GM23338 (cell line): ENCODE data around the gene KYAT1. TPM values are rescaled to one million over a fixed set of nuclear protein-coding genes. Genes with fewer than 3 reads are reported as not detected.

ENCODE experiments used
- ATAC-seq: fragments of 200-7000 bp; cut with Tn5 transposase; 3 replicates; pipeline ENCODE4 v1.9.1; 2020
- DNase-seq: peaks from one replicate; pipeline ENCODE4 v3.0.0-alpha.2; 2015; ENCODE audit warnings: low spot score
- H2AFZ ChIP-seq: fragments of 200-600 bp; sonication (generic); 2 replicates; pipeline ENCODE4 v1.8.0; 2016; ENCODE audit warnings: antibody characterized with exemption, mild to moderate bottlenecking, moderate library complexity
- H3F3A ChIP-seq: fragments of 200-600 bp; sonication (generic); replicated peaks from 2 replicates; pipeline ENCODE4 v1.8.0; 2017; ENCODE audit warnings: antibody characterized with exemption, mixed run types, low read depth
- H3K27ac ChIP-seq: fragments of 200-600 bp; sonication (generic); 2 replicates; pipeline ENCODE4 v1.6.1; 2016; ENCODE audit warnings: low read depth
- H3K27me3 ChIP-seq: fragments of 200-600 bp; sonication (generic); 2 replicates; pipeline ENCODE4 v1.8.0; 2016; ENCODE audit warnings: mild to moderate bottlenecking, mixed run types, moderate library complexity; ENCODE audit not compliant: insufficient read depth
- H3K36me3 ChIP-seq: fragments of 200-600 bp; sonication (generic); 2 replicates; pipeline ENCODE4 v1.8.0; 2016; ENCODE audit warnings: mild to moderate bottlenecking; ENCODE audit not compliant: insufficient read depth
- H3K4me1 ChIP-seq: fragments of 200-600 bp; sonication (generic); 2 replicates; pipeline ENCODE4 v1.8.0; 2016; ENCODE audit warnings: mild to moderate bottlenecking, moderate library complexity; ENCODE audit not compliant: insufficient read depth
- H3K4me2 ChIP-seq: fragments of 200-600 bp; sonication (generic); 2 replicates; pipeline ENCODE4 v1.7.1; 2017; ENCODE audit warnings: mixed run types
- H3K4me3 ChIP-seq: fragments of 200-600 bp; sonication (generic); 2 replicates; pipeline ENCODE4 v1.6.1; 2016; ENCODE audit warnings: mixed run types
- H3K79me2 ChIP-seq: fragments of 200-600 bp; sonication (generic); replicated peaks from 2 replicates; pipeline ENCODE4 v1.8.0; 2017; ENCODE audit warnings: mild to moderate bottlenecking; ENCODE audit not compliant: insufficient read depth
- H3K9me2 ChIP-seq: fragments of 200-600 bp; sonication (generic); 2 replicates; pipeline ENCODE4 v1.8.0; 2017; ENCODE audit not compliant: insufficient read depth
- H4K20me1 ChIP-seq: fragments of 200-600 bp; sonication (generic); replicated peaks from 2 replicates; pipeline ENCODE4 v1.8.0; 2017; ENCODE audit warnings: mild to moderate bottlenecking; ENCODE audit not compliant: insufficient read depth
- H3K27ac Mint-ChIP-seq: 2 replicates; pipeline ENCODE4 v1.8.0; 2020; ENCODE audit warnings: inconsistent platforms, mild to moderate bottlenecking, moderate library complexity, mixed read lengths
- H3K27me3 Mint-ChIP-seq: 3 replicates; pipeline ENCODE4 v1.8.0; 2022; ENCODE audit warnings: low read depth, mild to moderate bottlenecking, moderate library complexity, mixed read lengths, inconsistent platforms; ENCODE audit not compliant: insufficient read depth, poor library complexity
- H3K36me3 Mint-ChIP-seq: 3 replicates; pipeline ENCODE4 v1.8.0; 2021; ENCODE audit warnings: low read depth, mild to moderate bottlenecking, inconsistent platforms, moderate library complexity, mixed read lengths
- H3K4me1 Mint-ChIP-seq: 3 replicates; pipeline ENCODE4 v1.8.0; 2020; ENCODE audit warnings: mild to moderate bottlenecking, inconsistent platforms, mixed read lengths
- H3K4me3 Mint-ChIP-seq: 3 replicates; pipeline ENCODE4 v1.8.0; 2021; ENCODE audit warnings: moderate library complexity, mild to moderate bottlenecking, inconsistent platforms, mixed read lengths
- H3K9me3 Mint-ChIP-seq: 3 replicates; pipeline ENCODE4 v1.8.0; 2020; ENCODE audit warnings: moderate library complexity, mild to moderate bottlenecking, inconsistent platforms, mixed read lengths
- CTCF ChIP-seq, 2 experiments: fragments of 200-600 bp in 1 of 2; sonication (generic) in 1 of 2; conservative IDR thresholded peaks; 2 replicates each; pipeline versions ENCODE4 v1.5.1 to v1.6.1; 2016 to 2017; ENCODE audit warnings: antibody characterized with exemption in 2 of 2, low read depth in 2 of 2, mild to moderate bottlenecking in 2 of 2, moderate library complexity in 1 of 2
- ETS1 ChIP-seq: IDR thresholded peaks from 2 replicates; pipeline ENCODE4 v1.6.1; 2016; ENCODE audit warnings: antibody characterized with exemption
- EZH2phosphoT487 ChIP-seq: fragments of 200-600 bp; sonication (generic); IDR thresholded peaks from one replicate; pipeline ENCODE4 v1.8.1; 2018; ENCODE audit warnings: antibody characterized with exemption; ENCODE audit not compliant: unreplicated experiment
- POLR2AphosphoS5 ChIP-seq: IDR thresholded peaks from 2 replicates; pipeline ENCODE4 v1.6.1; 2016; ENCODE audit warnings: antibody characterized with exemption, low read depth
- ZNF114 ChIP-seq: fragments of 250-450 bp; sonication (Bioruptor Pico); IDR thresholded peaks from 2 replicates; pipeline ENCODE4 v1.5.0; 2020; ENCODE audit warnings: mild to moderate bottlenecking, moderate library complexity
- ZNF331 ChIP-seq: fragments of 250-450 bp; sonication (Bioruptor Pico); IDR thresholded peaks from 2 replicates; pipeline ENCODE4 v1.5.0; 2020; ENCODE audit warnings: low read depth, mild to moderate bottlenecking, moderate library complexity
- polyA plus RNA-seq: library from polyadenylated mRNA; unstranded; fragments of >200 nt; fragmentation: Nextera tagmentation; extraction: Ambion mirVana; gene quantifications from 2 replicates; pipeline ENCODE4 v1.2.1, GENCODE V29; 2016
- total RNA-seq: library from RNA; depleted of rRNA; stranded (reverse); fragments of >200 nt; shearing (Covaris generic); gene quantifications from 2 replicates; pipeline ENCODE4 v1.2.3, GENCODE V29; 2014
- TF ChIP-seq, protein P1 (sequence below): fragments of 250-450 bp; sonication (Bioruptor Pico); IDR thresholded peaks from 2 replicates; pipeline ENCODE4 v1.5.0; 2020; ENCODE audit warnings: mild to moderate bottlenecking, moderate library complexity

Gene KYAT1
- total and polyA plus RNA-seq, 2 experiments from 2014 or later, result 26.1 to 34.0 TPM

GRCh38 chr9:128823903-128824406 is 57.8 kb downstream of the KYAT1 start:
- no peak for TF ChIP-seq ETS1
- no peak for TF ChIP-seq ZNF114 (CRISPR knock-in tag)
- no peak for TF ChIP-seq POLR2AphosphoS5
- DNase-seq (no peak), ATAC-seq (no peak)
- Mint-ChIP-seq H3K9me3 (no peaks in the 10 kb centered on the region; the same call in 2 of the 3 replicates), H3K4me1 (peaks cover 15% of the 10 kb centered on the region), H3K27ac (no peak overlapping the region), H3K4me3 (no peak overlapping the region), H3K36me3 (peaks cover 69% of the 10 kb centered on the region), H3K27me3 (peaks cover 28% of the 10 kb centered on the region)
- Histone ChIP-seq H4K20me1 (peaks cover 19% of the 10 kb centered on the region), H3K4me2 (no peak overlapping the region), H3K9me2 (no peaks in the 10 kb centered on the region), H3K27ac (no peak overlapping the region), H3K4me1 (no peaks in the 10 kb centered on the region), H3K36me3 (peaks cover 14% of the 10 kb centered on the region), H2AFZ (no peak overlapping the region), H3K4me3 (no peak overlapping the region), H3F3A (peaks cover 3% of the 10 kb centered on the region; the same call in 1 of the 2 replicates), H3K79me2 (peaks cover 6% of the 10 kb centered on the region), H3K27me3 (no peaks in the 10 kb centered on the region; the same call in 1 of the 2 replicates)

- Mint-ChIP-seq H3K4me3 (no peak overlapping the region), H3K27me3 (peaks cover 27% of the 10 kb centered on the region), H3K4me1 (peaks cover 10% of the 10 kb centered on the region; the same call in 2 of the 3 replicates), H3K27ac (no peak overlapping the region), H3K36me3 (peaks cover 64% of the 10 kb centered on the region), H3K9me3 (no peaks in the 10 kb centered on the region)
- Histone ChIP-seq H3K4me1 (no peaks in the 10 kb centered on the region), H3K9me2 (no peaks in the 10 kb centered on the region), H3K4me3 (no peak overlapping the region), H3K79me2 (peaks cover under 1% of the 10 kb centered on the region), H3K27ac (no peak overlapping the region), H4K20me1 (peaks cover 19% of the 10 kb centered on the region), H3K4me2 (no peak overlapping the region), H3K27me3 (no peaks in the 10 kb centered on the region; the same call in 1 of the 2 replicates), H3K36me3 (peaks cover 14% of the 10 kb centered on the region), H2AFZ (no peak overlapping the region), H3F3A (peaks cover 3% of the 10 kb centered on the region; the same call in 1 of the 2 replicates)
- no peak for DNase-seq
- no peak for TF ChIP-seq CTCF (conservative IDR thresholded peaks at IDR 0.05; ENCODE audit: low read depth in 2 of 2)
- no peak for TF ChIP-seq ZNF331 (CRISPR knock-in tag)
- TF ChIP-seq EZH2phosphoT487, result no peak
- TF ChIP-seq, protein P1, sequence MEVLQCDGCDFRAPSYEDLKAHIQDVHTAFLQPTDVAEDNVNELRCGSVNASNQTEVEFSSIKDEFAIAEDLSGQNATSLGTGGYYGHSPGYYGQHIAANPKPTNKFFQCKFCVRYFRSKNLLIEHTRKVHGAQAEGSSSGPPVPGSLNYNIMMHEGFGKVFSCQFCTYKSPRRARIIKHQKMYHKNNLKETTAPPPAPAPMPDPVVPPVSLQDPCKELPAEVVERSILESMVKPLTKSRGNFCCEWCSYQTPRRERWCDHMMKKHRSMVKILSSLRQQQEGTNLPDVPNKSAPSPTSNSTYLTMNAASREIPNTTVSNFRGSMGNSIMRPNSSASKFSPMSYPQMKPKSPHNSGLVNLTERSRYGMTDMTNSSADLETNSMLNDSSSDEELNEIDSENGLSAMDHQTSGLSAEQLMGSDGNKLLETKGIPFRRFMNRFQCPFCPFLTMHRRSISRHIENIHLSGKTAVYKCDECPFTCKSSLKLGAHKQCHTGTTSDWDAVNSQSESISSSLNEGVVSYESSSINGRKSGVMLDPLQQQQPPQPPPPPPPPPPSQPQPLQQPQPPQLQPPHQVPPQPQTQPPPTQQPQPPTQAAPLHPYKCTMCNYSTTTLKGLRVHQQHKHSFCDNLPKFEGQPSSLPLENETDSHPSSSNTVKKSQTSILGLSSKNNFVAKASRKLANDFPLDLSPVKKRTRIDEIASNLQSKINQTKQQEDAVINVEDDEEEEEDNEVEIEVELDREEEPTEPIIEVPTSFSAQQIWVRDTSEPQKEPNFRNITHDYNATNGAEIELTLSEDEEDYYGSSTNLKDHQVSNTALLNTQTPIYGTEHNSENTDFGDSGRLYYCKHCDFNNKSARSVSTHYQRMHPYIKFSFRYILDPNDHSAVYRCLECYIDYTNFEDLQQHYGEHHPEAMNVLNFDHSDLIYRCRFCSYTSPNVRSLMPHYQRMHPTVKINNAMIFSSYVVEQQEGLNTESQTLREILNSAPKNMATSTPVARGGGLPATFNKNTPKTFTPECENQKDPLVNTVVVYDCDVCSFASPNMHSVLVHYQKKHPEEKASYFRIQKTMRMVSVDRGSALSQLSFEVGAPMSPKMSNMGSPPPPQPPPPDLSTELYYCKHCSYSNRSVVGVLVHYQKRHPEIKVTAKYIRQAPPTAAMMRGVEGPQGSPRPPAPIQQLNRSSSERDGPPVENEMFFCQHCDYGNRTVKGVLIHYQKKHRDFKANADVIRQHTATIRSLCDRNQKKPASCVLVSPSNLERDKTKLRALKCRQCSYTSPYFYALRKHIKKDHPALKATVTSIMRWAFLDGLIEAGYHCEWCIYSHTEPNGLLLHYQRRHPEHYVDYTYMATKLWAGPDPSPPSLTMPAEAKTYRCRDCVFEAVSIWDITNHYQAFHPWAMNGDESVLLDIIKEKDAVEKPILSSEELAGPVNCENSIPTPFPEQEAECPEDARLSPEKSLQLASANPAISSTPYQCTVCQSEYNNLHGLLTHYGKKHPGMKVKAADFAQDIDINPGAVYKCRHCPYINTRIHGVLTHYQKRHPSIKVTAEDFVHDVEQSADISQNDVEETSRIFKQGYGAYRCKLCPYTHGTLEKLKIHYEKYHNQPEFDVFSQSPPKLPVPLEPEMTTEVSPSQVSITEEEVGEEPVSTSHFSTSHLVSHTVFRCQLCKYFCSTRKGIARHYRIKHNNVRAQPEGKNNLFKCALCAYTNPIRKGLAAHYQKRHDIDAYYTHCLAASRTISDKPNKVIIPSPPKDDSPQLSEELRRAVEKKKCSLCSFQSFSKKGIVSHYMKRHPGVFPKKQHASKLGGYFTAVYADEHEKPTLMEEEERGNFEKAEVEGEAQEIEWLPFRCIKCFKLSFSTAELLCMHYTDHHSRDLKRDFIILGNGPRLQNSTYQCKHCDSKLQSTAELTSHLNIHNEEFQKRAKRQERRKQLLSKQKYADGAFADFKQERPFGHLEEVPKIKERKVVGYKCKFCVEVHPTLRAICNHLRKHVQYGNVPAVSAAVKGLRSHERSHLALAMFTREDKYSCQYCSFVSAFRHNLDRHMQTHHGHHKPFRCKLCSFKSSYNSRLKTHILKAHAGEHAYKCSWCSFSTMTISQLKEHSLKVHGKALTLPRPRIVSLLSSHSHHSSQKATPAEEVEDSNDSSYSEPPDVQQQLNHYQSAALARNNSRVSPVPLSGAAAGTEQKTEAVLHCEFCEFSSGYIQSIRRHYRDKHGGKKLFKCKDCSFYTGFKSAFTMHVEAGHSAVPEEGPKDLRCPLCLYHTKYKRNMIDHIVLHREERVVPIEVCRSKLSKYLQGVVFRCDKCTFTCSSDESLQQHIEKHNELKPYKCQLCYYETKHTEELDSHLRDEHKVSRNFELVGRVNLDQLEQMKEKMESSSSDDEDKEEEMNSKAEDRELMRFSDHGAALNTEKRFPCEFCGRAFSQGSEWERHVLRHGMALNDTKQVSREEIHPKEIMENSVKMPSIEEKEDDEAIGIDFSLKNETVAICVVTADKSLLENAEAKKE (CRISPR knock-in tag), result no peak
- TF ChIP-seq ZNF114 (CRISPR knock-in tag), result no peak
- no peak for ATAC-seq
Observed at GRCh38 chr9:128823362-128823902, 58.3 kb downstream of the KYAT1 start.
